HepG2 (cell line): ENCODE measurements around the gene PITPNM2. TPM values are rescaled to one million over a fixed set of nuclear protein-coding genes. Genes with fewer than 3 reads are reported as not detected.

Source experiments
- ATF1 ChIP-seq: IDR thresholded peaks from 2 replicates; pipeline ENCODE4 v1.6.1; 2016; ENCODE audit warnings: mild to moderate bottlenecking, control low read depth
- BRD4 ChIP-seq: sonication (generic); formaldehyde crosslinking; IDR thresholded peaks from 2 replicates; pipeline ENCODE4 v1.4.0; 2020; ENCODE audit warnings: missing genetic modification reagents
- CEBPG ChIP-seq: IDR thresholded peaks from 2 replicates; pipeline ENCODE4 v1.6.1; 2016
- CHCHD3 ChIP-seq: sonication (generic); formaldehyde crosslinking; IDR thresholded peaks from 2 replicates; pipeline ENCODE4 v1.8.0; 2022; ENCODE audit warnings: mild to moderate bottlenecking, missing genetic modification reagents, moderate library complexity
- FIP1L1 ChIP-seq: fragments of 200-400 bp; formaldehyde crosslinking; IDR thresholded peaks from 2 replicates; pipeline ENCODE4 v1.6.1; 2018; ENCODE audit warnings: low read depth, mild to moderate bottlenecking, low read length, moderate library complexity, borderline replicate concordance; ENCODE audit not compliant: insufficient read depth
- FOSL2 ChIP-seq: sonication (generic); formaldehyde crosslinking; IDR thresholded peaks from 2 replicates; pipeline ENCODE4 v1.4.0; 2020; ENCODE audit warnings: missing genetic modification reagents
- GATAD2A ChIP-seq: IDR thresholded peaks from 2 replicates; pipeline ENCODE4 v1.6.1; 2016
- HMG20A ChIP-seq: IDR thresholded peaks from 2 replicates; pipeline ENCODE4 v1.6.1; 2016; ENCODE audit warnings: borderline replicate concordance
- HNRNPL ChIP-seq: fragments of 200-400 bp; formaldehyde crosslinking; IDR thresholded peaks from 2 replicates; pipeline ENCODE4 v1.6.1; 2017; ENCODE audit warnings: mild to moderate bottlenecking, low read depth, low read length
- HOXA5 ChIP-seq: sonication (generic); formaldehyde crosslinking; IDR thresholded peaks from 2 replicates; pipeline ENCODE4 v1.4.0; 2020; ENCODE audit warnings: missing genetic modification reagents
- JARID2 ChIP-seq: sonication (generic); formaldehyde crosslinking; IDR thresholded peaks from 2 replicates; pipeline ENCODE4 v1.8.1; 2023; ENCODE audit warnings: missing genetic modification reagents, inconsistent platforms; ENCODE audit not compliant: insufficient replicate concordance
- KDM6A ChIP-seq: IDR thresholded peaks from 2 replicates; pipeline ENCODE4 v1.6.1; 2016; ENCODE audit warnings: low read depth
- MED13 ChIP-seq: sonication (generic); formaldehyde crosslinking; IDR thresholded peaks from 2 replicates; pipeline ENCODE4 v1.5.0; 2020; ENCODE audit warnings: missing genetic modification reagents
- MEF2D ChIP-seq: sonication (generic); formaldehyde crosslinking; IDR thresholded peaks from 2 replicates; pipeline ENCODE4 v1.5.1; 2020; ENCODE audit warnings: mild to moderate bottlenecking, missing genetic modification reagents
- NFATC3 ChIP-seq: sonication (generic); formaldehyde crosslinking; IDR thresholded peaks from 2 replicates; pipeline ENCODE4 v1.5.1; 2020; ENCODE audit warnings: mild to moderate bottlenecking, missing genetic modification reagents
- NKX3-1 ChIP-seq: sonication (generic); formaldehyde crosslinking; IDR thresholded peaks from 2 replicates; pipeline ENCODE4 v1.5.0; 2020; ENCODE audit warnings: missing genetic modification reagents
- NR2F1 ChIP-seq, 2 experiments: fragments of 450-650 bp in 1 of 2; formaldehyde crosslinking in 1 of 2; IDR thresholded peaks; 2 replicates each; pipeline versions ENCODE4 v1.5.0 to v1.6.1; 2016 to 2020; ENCODE audit warnings: mild to moderate bottlenecking in 1 of 2, missing compliant biosample characterization in 1 of 2, missing genetic modification reagents in 1 of 2, moderate library complexity in 1 of 2
- PCBP2 ChIP-seq: fragments of 200-400 bp; formaldehyde crosslinking; optimal IDR thresholded peaks from 2 replicates; pipeline ENCODE3; 2018; ENCODE audit warnings: low read length, low read depth; ENCODE audit not compliant: poor library complexity, severe bottlenecking
- RARA ChIP-seq: IDR thresholded peaks from 2 replicates; pipeline ENCODE4 v1.6.1; 2016; ENCODE audit warnings: missing genetic modification reagents, missing compliant biosample characterization
- SIN3B ChIP-seq: fragments of 150-350 bp; IDR thresholded peaks from 2 replicates; pipeline ENCODE4 v1.6.1; 2014; ENCODE audit warnings: low read length
- STAT5B ChIP-seq: sonication (generic); formaldehyde crosslinking; IDR thresholded peaks from 2 replicates; pipeline ENCODE4 v1.4.0; 2020; ENCODE audit warnings: missing genetic modification reagents
- TEAD3 ChIP-seq: optimal IDR thresholded peaks from 2 replicates; pipeline ENCODE3; 2016; ENCODE audit warnings: borderline replicate concordance
- TGIF2 ChIP-seq: IDR thresholded peaks from 2 replicates; pipeline ENCODE4 v1.6.1; 2016; ENCODE audit warnings: control low read depth, missing compliant biosample characterization
- ZMYM3 ChIP-seq: sonication (generic); formaldehyde crosslinking; IDR thresholded peaks from 2 replicates; pipeline ENCODE4 v1.5.1; 2020; ENCODE audit warnings: mild to moderate bottlenecking, missing genetic modification reagents
- ZNF460 ChIP-seq: sonication (generic); formaldehyde crosslinking; IDR thresholded peaks from 2 replicates; pipeline ENCODE4 v1.5.1; 2020; ENCODE audit warnings: missing genetic modification reagents, mild to moderate bottlenecking, borderline replicate concordance
- ZNF674 ChIP-seq: sonication (generic); formaldehyde crosslinking; IDR thresholded peaks from 2 replicates; pipeline ENCODE4 v1.5.0; 2020; ENCODE audit warnings: low read depth, mild to moderate bottlenecking, missing genetic modification reagents
- polyA plus RNA-seq, 8 experiments: library from polyadenylated mRNA; depleted of rRNA in 3 of 8; stranded (reverse) in 7 of 8; unstranded in 1 of 8; fragments of >200 nt; fragmentation: Illumina TruSeq in 4 of 8; extraction: Trizol in 4 of 8; gene quantifications; 2 replicates each; pipeline versions ENCODE4 v1.2.1 to v1.2.3, GENCODE V29; 2011 to 2016; ENCODE audit warnings: low read depth in 4 of 8, missing spikeins in 1 of 8, mixed read lengths in 1 of 8; ENCODE audit not compliant: insufficient read depth in 1 of 8
- total RNA-seq, 5 experiments: library from RNA; depleted of rRNA; stranded (reverse); fragments of >200 nt; fragmentation: Illumina TruSeq; extraction: Trizol; gene quantifications; 2 replicates each; pipeline ENCODE4 v1.2.3, GENCODE V29; 2016; ENCODE audit warnings: low read depth in 1 of 5
- TF ChIP-seq, protein P1 (sequence below): sonication (generic); formaldehyde crosslinking; IDR thresholded peaks from 2 replicates; pipeline ENCODE4 v1.5.0; 2020; ENCODE audit warnings: mild to moderate bottlenecking, missing genetic modification reagents, borderline replicate concordance
- TF ChIP-seq, protein P2 (sequence below): IDR thresholded peaks from 2 replicates; pipeline ENCODE4 v1.4.0; 2020; ENCODE audit warnings: mild to moderate bottlenecking, missing genetic modification reagents

The PITPNM2 gene
- total and polyA plus RNA-seq, 2 of the 13 experiments (the other 11 are each of a cell fraction or from before 2014, with no cell fraction given) = 4.2 to 5.3 TPM

DNA sequence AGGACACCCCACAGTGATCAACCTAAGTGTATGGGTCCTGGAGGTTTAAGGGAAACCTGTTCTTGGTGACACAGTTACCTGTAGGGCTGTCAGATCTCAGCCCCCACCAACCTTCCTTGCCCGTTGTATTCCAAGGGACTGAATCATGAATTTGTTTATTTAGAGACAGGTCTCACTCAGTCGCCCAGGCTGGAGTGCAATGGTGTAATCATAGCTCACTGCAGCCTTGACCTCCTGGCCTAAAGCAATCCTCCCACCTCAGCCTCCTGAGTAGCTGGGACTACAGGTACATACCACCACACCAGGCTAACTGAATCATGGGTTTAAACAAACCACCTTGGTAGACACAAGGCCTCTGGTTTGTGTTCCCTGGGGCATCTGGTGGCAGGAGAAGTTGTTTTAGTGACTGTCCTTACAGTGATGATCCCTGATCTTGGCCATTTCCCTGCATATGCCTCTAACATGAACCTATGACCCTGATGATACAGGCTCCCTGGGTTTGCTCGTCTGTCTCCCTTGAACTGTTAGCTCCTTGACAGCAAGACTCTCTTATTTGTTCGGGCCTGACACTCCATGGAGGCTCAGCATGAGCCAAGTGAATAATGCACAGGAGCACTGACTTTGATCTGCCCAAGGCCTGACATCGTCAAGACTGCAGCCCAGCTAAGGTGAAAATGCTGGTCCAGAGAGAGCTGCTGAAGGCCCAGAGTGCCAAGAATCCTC is 47.9 kb downstream of the PITPNM2 start (continued):
- no peak for TF ChIP-seq MED13
- TF ChIP-seq BRD4 (CRISPR knock-in tag) = no peak
- TF ChIP-seq KDM6A (CRISPR knock-in tag) = no peak
- no peak for TF ChIP-seq JARID2 (CRISPR knock-in tag)
- TF ChIP-seq, protein P1, sequence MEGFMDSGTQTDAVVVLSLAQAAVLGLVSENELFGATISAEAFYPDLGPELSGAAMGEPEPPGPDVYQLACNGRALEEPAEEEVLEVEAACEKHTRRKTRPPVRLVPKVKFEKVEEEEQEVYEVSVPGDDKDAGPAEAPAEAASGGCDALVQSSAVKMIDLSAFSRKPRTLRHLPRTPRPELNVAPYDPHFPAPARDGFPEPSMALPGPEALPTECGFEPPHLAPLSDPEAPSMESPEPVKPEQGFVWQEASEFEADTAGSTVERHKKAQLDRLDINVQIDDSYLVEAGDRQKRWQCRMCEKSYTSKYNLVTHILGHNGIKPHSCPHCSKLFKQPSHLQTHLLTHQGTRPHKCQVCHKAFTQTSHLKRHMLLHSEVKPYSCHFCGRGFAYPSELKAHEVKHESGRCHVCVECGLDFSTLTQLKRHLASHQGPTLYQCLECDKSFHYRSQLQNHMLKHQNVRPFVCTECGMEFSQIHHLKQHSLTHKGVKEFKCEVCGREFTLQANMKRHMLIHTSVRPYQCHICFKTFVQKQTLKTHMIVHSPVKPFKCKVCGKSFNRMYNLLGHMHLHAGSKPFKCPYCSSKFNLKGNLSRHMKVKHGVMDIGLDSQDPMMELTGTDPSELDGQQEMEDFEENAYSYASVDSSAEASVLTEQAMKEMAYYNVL (CRISPR knock-in tag) = no peak
- TF ChIP-seq, protein P2, sequence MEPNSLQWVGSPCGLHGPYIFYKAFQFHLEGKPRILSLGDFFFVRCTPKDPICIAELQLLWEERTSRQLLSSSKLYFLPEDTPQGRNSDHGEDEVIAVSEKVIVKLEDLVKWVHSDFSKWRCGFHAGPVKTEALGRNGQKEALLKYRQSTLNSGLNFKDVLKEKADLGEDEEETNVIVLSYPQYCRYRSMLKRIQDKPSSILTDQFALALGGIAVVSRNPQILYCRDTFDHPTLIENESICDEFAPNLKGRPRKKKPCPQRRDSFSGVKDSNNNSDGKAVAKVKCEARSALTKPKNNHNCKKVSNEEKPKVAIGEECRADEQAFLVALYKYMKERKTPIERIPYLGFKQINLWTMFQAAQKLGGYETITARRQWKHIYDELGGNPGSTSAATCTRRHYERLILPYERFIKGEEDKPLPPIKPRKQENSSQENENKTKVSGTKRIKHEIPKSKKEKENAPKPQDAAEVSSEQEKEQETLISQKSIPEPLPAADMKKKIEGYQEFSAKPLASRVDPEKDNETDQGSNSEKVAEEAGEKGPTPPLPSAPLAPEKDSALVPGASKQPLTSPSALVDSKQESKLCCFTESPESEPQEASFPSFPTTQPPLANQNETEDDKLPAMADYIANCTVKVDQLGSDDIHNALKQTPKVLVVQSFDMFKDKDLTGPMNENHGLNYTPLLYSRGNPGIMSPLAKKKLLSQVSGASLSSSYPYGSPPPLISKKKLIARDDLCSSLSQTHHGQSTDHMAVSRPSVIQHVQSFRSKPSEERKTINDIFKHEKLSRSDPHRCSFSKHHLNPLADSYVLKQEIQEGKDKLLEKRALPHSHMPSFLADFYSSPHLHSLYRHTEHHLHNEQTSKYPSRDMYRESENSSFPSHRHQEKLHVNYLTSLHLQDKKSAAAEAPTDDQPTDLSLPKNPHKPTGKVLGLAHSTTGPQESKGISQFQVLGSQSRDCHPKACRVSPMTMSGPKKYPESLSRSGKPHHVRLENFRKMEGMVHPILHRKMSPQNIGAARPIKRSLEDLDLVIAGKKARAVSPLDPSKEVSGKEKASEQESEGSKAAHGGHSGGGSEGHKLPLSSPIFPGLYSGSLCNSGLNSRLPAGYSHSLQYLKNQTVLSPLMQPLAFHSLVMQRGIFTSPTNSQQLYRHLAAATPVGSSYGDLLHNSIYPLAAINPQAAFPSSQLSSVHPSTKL (CRISPR knock-in tag) = peak; percentile 53; the same call in 1 of the 2 replicates
- peak; percentile 84; the same call in 1 of the 2 replicates for TF ChIP-seq ZNF460
- peak; percentile 79 for TF ChIP-seq FOSL2 (CRISPR knock-in tag)
- TF ChIP-seq MEF2D (CRISPR knock-in tag) = peak; percentile 58; the same call in 1 of the 2 replicates
- TF ChIP-seq STAT5B (CRISPR knock-in tag) = no peak
- TF ChIP-seq RARA (CRISPR knock-in tag) = peak; percentile 66
- peak; percentile 77 to 83 for TF ChIP-seq NR2F1 (CRISPR knock-in tag; IDR thresholded peaks at IDR 0.05)
- TF ChIP-seq TGIF2 = no peak
- TF ChIP-seq NKX3-1 (CRISPR knock-in tag) = no peak
- TF ChIP-seq HMG20A (CRISPR knock-in tag) = 0 out of 2 replicates have a peak, but pooled peaks have one; percentile 48
- no peak for TF ChIP-seq CHCHD3 (CRISPR knock-in tag)
- TF ChIP-seq TEAD3 (CRISPR knock-in tag) = peak; percentile 39
- peak; percentile 55 for TF ChIP-seq CEBPG (CRISPR knock-in tag)
- TF ChIP-seq HOXA5 (CRISPR knock-in tag) = no peak
- no peak for TF ChIP-seq ATF1 (CRISPR knock-in tag)
- TF ChIP-seq PCBP2 = no peak
- no peak for TF ChIP-seq HNRNPL
- TF ChIP-seq FIP1L1 = no peak
- peak; percentile 68 for TF ChIP-seq GATAD2A (CRISPR knock-in tag)
- no peak for TF ChIP-seq SIN3B
- no peak for TF ChIP-seq ZNF674 (CRISPR knock-in tag)
- no peak for TF ChIP-seq NFATC3
- peak; percentile 82 for TF ChIP-seq ZMYM3 (CRISPR knock-in tag)
